Fibroblast of the aortic adventitia (primary cell): Measurements from ENCODE around the gene CA5A. TPM values are rescaled to one million over a fixed set of nuclear protein-coding genes. Genes with fewer than 3 reads are reported as not detected.
"Not testable (repeated sequence)": the region's sequence is repeated elsewhere in the genome, so short reads cannot be mapped to it uniquely, and the experiment has no call there.

Experiments used
- DNase-seq: peaks from one replicate; pipeline ENCODE4 v3.0.0-alpha.2; 2010; ENCODE audit warnings: low read depth
- H3K4me3 ChIP-seq: 2 replicates; pipeline ENCODE4 v1.5.1; 2011; ENCODE audit warnings: low read depth, mild to moderate bottlenecking, control low read depth, low read length, moderate library complexity
- total RNA-seq: library from RNA; depleted of rRNA; stranded (reverse); fragments of >200 nt; gene quantifications from 2 replicates; pipeline ENCODE4 v1.2.3, GENCODE V29; 2012; ENCODE audit warnings: low replicate concordance
- TF ChIP-seq, protein P1 (sequence below): IDR thresholded peaks from 2 replicates; pipeline ENCODE4 v1.5.1; 2011; ENCODE audit warnings: mild to moderate bottlenecking, low read length, control low read depth, inconsistent platforms; ENCODE audit not compliant: insufficient read depth

CA5A gene
- total RNA-seq, 1 donor, result not detected

DNA sequence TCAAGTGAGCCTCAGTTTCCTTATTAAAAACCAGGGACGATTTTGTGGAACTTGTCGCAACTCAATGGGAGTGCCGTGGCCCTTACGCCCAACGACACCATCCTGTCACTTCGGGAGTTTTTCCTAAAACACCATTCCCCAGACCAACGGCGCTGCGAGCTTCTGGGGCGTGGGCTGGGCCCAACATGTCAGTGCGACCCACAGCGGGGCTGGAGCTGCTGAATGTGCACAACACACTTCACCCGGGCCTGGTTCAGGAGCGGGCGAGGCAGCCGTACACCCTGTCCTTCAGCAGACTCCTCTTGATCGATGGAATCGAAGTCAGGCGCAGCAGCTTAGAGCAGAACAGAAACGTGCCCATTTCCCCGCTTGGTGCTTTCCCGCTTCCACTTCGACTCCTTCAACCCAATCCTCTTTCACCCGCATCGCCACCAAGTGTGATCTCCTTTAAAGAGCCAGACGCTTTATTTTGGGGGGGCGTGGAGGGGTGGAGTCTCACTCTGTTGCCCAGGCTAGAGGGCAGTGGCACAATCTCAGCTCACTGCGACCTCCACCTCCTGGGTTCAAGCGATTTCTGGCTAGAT, 53.8 kb downstream of the CA5A start:
- no peak for DNase-seq
- no peak overlapping the region for H3K4me3 ChIP-seq
- TF ChIP-seq, protein P1, sequence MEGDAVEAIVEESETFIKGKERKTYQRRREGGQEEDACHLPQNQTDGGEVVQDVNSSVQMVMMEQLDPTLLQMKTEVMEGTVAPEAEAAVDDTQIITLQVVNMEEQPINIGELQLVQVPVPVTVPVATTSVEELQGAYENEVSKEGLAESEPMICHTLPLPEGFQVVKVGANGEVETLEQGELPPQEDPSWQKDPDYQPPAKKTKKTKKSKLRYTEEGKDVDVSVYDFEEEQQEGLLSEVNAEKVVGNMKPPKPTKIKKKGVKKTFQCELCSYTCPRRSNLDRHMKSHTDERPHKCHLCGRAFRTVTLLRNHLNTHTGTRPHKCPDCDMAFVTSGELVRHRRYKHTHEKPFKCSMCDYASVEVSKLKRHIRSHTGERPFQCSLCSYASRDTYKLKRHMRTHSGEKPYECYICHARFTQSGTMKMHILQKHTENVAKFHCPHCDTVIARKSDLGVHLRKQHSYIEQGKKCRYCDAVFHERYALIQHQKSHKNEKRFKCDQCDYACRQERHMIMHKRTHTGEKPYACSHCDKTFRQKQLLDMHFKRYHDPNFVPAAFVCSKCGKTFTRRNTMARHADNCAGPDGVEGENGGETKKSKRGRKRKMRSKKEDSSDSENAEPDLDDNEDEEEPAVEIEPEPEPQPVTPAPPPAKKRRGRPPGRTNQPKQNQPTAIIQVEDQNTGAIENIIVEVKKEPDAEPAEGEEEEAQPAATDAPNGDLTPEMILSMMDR, result no peak

DNA sequence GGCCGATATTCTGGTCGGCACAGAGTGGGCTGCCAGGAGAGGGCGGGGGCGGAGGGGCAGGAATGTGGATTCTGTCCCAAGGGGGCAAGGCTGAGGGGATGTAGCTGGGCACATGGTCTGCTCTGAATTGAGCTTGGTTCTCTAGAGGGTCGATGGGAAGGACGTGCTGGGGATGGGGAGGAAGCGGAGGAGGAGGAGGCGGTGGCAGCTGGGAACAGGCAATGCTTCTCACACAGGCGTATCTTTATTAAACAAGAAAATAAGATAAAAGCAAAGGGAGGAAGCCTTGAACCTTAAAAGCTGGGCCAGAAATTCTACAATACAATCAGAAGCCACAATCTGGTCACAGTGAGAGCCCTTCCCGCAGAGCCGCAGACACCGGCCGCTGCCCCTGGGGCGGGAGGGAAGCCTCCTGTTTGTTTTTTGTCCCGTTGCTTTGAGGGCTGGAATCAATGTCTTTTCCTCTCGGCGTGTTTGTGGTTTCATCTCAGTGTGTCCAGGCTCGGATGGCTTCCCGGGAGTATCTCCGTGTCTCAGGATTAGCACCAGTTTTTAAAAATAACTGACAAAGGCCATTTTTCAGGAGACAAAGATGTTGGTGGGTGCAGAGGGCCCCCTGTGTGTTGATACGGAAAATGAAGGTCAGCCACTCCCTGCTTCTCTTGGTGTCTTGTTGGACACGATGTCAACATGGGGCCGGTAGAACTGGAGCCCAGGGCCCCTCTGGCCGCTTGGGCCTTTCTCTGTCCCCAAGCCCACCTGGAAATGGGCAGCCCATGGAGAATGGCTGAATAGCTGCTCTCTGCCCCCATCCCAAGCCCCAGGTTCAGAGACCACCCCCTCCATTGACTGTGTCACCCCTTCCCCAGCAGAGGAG, 54.8 kb downstream of the CA5A start:
- DNase-seq, result no peak
- TF ChIP-seq, protein P1, result no peak
- no peak overlapping the region for H3K4me3 ChIP-seq

DNA sequence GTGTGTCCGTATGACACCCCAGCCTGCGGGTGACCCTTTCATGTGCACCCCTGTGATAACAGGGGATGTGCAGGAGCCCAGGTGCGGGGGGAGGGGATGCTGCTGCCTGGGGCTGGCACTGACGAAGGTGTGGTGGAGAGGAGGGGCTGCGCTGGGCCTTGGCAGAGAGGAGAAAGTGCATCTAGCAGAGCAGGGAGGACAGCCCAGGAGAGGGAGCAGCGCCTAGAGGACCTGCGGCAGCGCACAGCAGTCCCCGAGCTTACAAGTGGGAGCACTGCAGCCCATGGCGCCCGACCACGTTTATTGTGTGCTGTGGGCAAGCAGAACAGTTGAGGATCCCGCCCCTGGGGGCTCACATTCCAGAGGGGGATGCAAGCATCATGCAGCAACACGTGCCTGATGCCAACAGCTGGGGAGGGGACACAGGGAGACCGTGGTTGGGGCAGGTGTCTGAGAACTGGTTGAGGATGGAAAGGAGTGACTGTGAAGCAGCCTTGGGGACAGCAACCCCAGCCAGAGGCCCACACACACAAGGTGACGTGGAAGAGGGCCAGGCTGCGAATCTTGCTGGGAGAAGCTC, 56.1 kb downstream of the CA5A start:
- TF ChIP-seq, protein P1, result no peak
- no peak for DNase-seq
- no peak overlapping the region for H3K4me3 ChIP-seq

DNA sequence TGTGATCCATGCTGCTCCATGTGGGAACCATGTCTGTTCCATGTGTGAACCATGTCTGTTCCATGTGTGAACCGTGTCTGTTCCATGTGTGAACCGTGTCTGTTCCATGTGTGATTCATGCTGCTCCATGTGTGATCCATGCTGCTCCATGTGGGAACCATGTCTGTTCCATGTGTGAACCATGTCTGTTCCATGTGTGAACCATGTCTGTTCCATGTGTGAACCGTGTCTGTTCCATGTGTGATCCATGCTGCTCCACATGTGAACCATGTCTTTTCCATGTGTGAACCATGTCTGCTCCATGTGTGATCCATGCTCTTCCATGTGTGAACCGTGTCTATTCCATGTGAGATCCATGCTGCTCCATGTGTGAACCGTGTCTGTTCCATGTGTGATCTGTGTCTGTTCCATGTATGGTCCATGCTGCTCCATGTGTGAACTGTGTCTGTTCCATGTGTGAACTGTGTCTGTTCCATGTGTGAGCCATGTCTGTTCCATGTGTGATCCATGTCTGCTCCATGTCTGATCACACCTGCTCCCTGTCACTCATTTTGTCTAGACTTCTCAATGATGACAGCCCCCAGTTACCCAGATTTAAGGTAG, 56.8 kb downstream of the CA5A start:
- not testable (repeated sequence) for DNase-seq, H3K4me3 ChIP-seq

DNA sequence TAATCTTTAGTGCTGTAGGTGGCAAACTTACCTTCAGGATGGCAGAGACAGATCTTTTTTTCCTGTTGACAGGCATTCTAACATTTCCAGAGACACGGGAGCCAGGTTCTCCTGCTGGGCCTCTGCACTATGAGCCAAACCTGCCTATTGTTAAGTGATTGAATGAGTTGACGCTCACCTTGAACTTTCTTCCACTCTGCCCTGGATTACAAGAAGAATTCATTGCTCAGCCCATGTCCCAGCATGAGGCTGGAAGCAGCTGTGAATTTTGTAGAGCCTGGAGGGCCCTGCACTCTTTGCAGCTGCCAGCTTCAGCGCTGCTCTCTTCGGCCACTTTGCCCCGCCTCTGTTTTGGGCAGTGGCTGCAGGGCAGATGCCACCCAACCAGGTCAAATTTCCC, 57.6 kb downstream of the CA5A start:
- no peak for DNase-seq
- TF ChIP-seq, protein P1, result no peak
- H3K4me3 ChIP-seq, result no peak overlapping the region

DNA sequence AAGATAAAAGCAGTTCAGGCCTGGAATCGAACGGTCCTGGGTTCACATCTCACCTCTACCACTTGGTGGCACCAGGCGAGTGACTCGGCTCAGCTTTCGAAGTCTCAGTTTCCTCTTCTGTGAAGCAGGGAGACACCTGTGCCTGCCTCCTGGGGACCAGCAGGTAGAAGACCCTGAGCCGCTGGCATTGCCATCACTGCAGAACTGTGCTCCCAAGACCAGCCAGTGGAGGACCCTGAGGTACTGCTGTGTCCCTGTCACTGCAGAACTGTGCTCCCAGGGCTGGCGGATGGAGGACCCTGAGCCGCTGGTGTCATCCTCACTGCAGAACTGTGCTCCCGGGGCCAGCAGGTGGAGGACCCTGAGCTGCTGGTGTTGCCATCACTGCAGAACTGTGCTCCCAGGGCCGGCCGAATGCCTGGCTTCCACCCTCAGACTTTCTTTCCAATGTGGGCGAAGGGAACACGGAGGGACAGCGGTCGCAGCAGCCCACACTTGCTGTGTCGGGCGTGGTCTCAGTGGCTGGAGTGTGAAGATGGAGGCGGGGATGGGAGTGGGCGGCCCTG, 58.3 kb downstream of the CA5A start:
- TF ChIP-seq, protein P1, result no peak

More for the DNA sequence above, 58.3 kb downstream of the CA5A start:
- H3K4me3 ChIP-seq, result no peak overlapping the region
- no peak for DNase-seq
